Activated CD4-positive, alpha-beta T cell treated with anti-CD3 and anti-CD28 coated beads, Interleukin-2, amount 50 U/mL, for 48 hours (primary cell): ENCODE measurements around the gene CFD.
"Not testable (repeated sequence)": the region's sequence is repeated elsewhere in the genome, so short reads cannot be mapped to it uniquely, and the experiment has no call there.

Source experiments
- DNase-seq, 2 experiments: peaks; one replicate each; pipeline ENCODE4 v3.0.0-alpha.2; 2020

Gene CFD

GRCh38 chr19:825897-826644 lies 33.4 kb upstream of the CFD start:
- no peak for DNase-seq

- no peak for DNase-seq
Measured at GRCh38 chr19:827314-827709, 32.2 kb upstream of the CFD start.

GRCh38 chr19:827710-828321 lies 31.6 kb upstream of the CFD start, which contains the start of gene AZU1:
TSS of gene AZU1 (plus strand) at chr19:827837. CDS start at chr19:827847, 10 bp downstream.
- no peak for DNase-seq

GRCh38 chr19:829129-829758 lies 30.2 kb upstream of the CFD start:
- DNase-seq, result no peak

- no peak for DNase-seq
Measured at GRCh38 chr19:831407-832369, 27.8 kb upstream of the CFD start.

GRCh38 chr19:834216-834615 lies 25.2 kb upstream of the CFD start:
- no peak for DNase-seq

GRCh38 chr19:835210-835810 lies 24.2 kb upstream of the CFD start:
- no peak for DNase-seq

- DNase-seq, result no peak
Measured at GRCh38 chr19:840519-841206, 18.8 kb upstream of the CFD start, which contains the start of gene PRTN3. TSS of gene PRTN3 (plus strand) at chr19:840999. CDS start at chr19:841009, 10 bp downstream.

- not testable (repeated sequence) for DNase-seq
Measured at GRCh38 chr19:842802-843179, 16.7 kb upstream of the CFD start.

GRCh38 chr19:843180-843835 lies 16.2 kb upstream of the CFD start:
- DNase-seq, result no peak

- no peak for DNase-seq
Measured at GRCh38 chr19:843836-844545, 15.5 kb upstream of the CFD start.

GRCh38 chr19:844546-844971 lies 14.9 kb upstream of the CFD start:
- no peak for DNase-seq

GRCh38 chr19:845707-846521 lies 13.6 kb upstream of the CFD start:
- DNase-seq, result no peak

GRCh38 chr19:848386-848921 lies 11.0 kb upstream of the CFD start:
- no peak for DNase-seq

GRCh38 chr19:849195-849594 lies 10.3 kb upstream of the CFD start:
- not testable (repeated sequence) for DNase-seq

GRCh38 chr19:850221-850978 lies 9.1 kb upstream of the CFD start:
- DNase-seq, result no peak

- DNase-seq, result no peak
Measured at GRCh38 chr19:850979-851335, 8.5 kb upstream of the CFD start.
